ENCODE measurements around the gene CFAP210.
"Not testable (repeated sequence)": the region's sequence is repeated elsewhere in the genome, so short reads cannot be mapped to it uniquely, and the experiment has no call there.

DNA sequence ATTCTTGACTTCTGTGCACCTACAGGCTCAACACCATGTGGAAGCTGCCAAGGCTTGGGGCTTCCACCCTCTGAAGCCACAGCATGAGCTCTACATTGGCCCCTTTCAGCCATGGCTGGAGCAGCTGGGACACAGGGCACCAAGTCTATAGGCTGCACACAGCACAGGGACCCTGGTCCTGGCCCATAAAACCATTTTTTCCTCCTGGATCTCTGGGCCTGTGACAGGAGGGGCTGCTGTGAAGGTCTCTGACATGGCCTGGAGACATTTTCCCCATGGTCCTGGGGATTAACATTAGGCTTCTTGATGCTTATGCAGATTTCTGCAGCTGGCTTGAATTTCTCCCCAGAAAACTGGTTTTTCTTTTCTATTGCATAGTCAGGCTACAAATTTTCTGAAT lies 6.3 kb downstream of the CFAP210 start:
- TF ChIP-seq, protein P1, sequence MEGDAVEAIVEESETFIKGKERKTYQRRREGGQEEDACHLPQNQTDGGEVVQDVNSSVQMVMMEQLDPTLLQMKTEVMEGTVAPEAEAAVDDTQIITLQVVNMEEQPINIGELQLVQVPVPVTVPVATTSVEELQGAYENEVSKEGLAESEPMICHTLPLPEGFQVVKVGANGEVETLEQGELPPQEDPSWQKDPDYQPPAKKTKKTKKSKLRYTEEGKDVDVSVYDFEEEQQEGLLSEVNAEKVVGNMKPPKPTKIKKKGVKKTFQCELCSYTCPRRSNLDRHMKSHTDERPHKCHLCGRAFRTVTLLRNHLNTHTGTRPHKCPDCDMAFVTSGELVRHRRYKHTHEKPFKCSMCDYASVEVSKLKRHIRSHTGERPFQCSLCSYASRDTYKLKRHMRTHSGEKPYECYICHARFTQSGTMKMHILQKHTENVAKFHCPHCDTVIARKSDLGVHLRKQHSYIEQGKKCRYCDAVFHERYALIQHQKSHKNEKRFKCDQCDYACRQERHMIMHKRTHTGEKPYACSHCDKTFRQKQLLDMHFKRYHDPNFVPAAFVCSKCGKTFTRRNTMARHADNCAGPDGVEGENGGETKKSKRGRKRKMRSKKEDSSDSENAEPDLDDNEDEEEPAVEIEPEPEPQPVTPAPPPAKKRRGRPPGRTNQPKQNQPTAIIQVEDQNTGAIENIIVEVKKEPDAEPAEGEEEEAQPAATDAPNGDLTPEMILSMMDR (IDR thresholded peaks at IDR 0.05), result not testable (repeated sequence)
- not testable (repeated sequence) for TF ChIP-seq POLR2A (IDR thresholded peaks at IDR 0.05)
